ENCODE measurements around the gene MEAF6.

DNA sequence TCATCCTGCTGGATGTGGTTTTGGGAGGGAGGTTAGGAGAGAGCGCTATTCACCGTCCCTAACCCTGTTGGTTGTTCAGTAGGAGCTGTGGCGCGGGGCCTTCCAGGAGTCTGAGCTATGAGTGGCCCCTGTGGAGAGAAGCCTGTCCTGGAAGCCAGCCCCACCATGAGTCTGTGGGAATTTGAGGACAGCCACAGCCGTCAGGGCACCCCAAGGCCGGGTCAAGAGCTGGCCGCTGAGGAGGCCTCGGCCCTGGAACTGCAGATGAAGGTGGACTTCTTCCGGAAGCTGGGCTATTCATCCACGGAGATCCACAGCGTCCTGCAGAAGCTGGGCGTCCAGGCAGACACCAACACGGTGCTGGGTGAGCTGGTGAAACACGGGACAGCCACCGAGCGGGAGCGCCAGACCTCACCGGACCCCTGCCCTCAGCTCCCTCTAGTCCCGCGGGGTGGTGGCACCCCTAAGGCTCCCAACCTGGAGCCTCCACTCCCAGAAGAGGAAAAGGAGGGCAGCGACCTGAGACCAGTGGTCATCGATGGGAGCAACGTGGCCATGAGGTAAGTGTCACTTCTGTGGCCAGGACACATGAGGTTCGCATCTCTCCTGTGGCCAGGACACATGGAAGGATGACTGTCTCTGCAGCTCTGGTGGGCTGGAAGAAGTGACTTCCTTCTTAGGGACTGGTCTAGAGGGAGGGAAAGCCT lies 39.0 kb downstream of the MEAF6 start:
- TF ChIP-seq EZH2phosphoT487 (conservative IDR thresholded peaks at IDR 0.05; ENCODE audit: low read length) = no peak
- TF ChIP-seq, protein P1, sequence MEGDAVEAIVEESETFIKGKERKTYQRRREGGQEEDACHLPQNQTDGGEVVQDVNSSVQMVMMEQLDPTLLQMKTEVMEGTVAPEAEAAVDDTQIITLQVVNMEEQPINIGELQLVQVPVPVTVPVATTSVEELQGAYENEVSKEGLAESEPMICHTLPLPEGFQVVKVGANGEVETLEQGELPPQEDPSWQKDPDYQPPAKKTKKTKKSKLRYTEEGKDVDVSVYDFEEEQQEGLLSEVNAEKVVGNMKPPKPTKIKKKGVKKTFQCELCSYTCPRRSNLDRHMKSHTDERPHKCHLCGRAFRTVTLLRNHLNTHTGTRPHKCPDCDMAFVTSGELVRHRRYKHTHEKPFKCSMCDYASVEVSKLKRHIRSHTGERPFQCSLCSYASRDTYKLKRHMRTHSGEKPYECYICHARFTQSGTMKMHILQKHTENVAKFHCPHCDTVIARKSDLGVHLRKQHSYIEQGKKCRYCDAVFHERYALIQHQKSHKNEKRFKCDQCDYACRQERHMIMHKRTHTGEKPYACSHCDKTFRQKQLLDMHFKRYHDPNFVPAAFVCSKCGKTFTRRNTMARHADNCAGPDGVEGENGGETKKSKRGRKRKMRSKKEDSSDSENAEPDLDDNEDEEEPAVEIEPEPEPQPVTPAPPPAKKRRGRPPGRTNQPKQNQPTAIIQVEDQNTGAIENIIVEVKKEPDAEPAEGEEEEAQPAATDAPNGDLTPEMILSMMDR (IDR thresholded peaks at IDR 0.05; ENCODE audit: insufficient read depth, low read length, poor library complexity, severe bottlenecking) = no peak
